ENCODE data around the gene FBXO38. TPM values are rescaled to one million over a fixed set of nuclear protein-coding genes. Genes with fewer than 3 reads are reported as not detected.

Gene FBXO38
- total and polyA plus RNA-seq, 2 of the 13 experiments (the other 11 are each of a cell fraction or from before 2014, with no cell fraction given): 24.8 to 35.9 TPM

- intact Hi-C loops (cut with micrococcal nuclease; ENCODE audit: unreplicated experiment): no loop called here
- no peaks in the 10 kb centered on the region for H3K27me3 ChIP-seq (ENCODE audit: control insufficient read depth in 1 of 2, insufficient read depth in 2 of 2, low read length in 2 of 2)
- FAIRE-seq (no peak), DNase-seq (ENCODE audit: low spot score) (no peak), ATAC-seq (no peak)
- no peak overlapping the region for H2AFZ ChIP-seq (ENCODE audit: low read length)
- no peaks in the 10 kb centered on the region for H3K9me3 ChIP-seq (ENCODE audit: low read length)
- no peaks in the 10 kb centered on the region for H4K20me1 ChIP-seq (ENCODE audit: insufficient read depth, low read length)
- no peaks in the 10 kb centered on the region for H3K4me1 ChIP-seq (ENCODE audit: insufficient read depth, low read length)
- ChIA-PET CTCF (ENCODE audit: low intra/inter-chr PET ratio, low total read pairs) (no interaction called here), POLR2A (no interaction called here)
- no peak overlapping the region for H3K4me3 ChIP-seq (replicated peaks in 1 of 3; ENCODE audit: insufficient read depth in 1 of 3, low read depth in 2 of 3, low read length in 3 of 3)
- no peak overlapping the region for H3K4me2 ChIP-seq (ENCODE audit: low read depth, low read length)
- H3K79me2 ChIP-seq (ENCODE audit: insufficient read depth, low read length): no peaks in the 10 kb centered on the region
- H3K9ac ChIP-seq (ENCODE audit: insufficient read depth, low read depth, low read length): no peak overlapping the region
- TF ChIP-seq ZNF251 (CRISPR knock-in tag; IDR thresholded peaks at IDR 0.05) (no peak), ZNF431 (CRISPR knock-in tag; IDR thresholded peaks at IDR 0.05; ENCODE audit: borderline replicate concordance, low read depth) (no peak), ZBTB25 (CRISPR knock-in tag; IDR thresholded peaks at IDR 0.05) (no peak), CEBPB (IDR thresholded peaks at IDR 0.05; ENCODE audit: borderline replicate concordance, low read depth, low read length) (peak; percentile 56), NCOR1 (IDR thresholded peaks at IDR 0.05; ENCODE audit: borderline replicate concordance, low read length) (no peak), ZNF317 (CRISPR knock-in tag; IDR thresholded peaks at IDR 0.05) (no peak), NR2F1 (CRISPR knock-in tag; IDR thresholded peaks at IDR 0.05) (no peak), ATF1 (CRISPR knock-in tag; IDR thresholded peaks at IDR 0.05) (no peak)
- 23% methylated on average over 4 of the region's 4 CpGs for WGBS (ENCODE audit: low lambda C conversion rate)
- no TSS peak for BruUV-seq (replicated peaks)
- in situ Hi-C loops (cut with HindIII; ENCODE audit: extremely low pct_ligation_motif_present, low pct_unique_long_range_greater_than_20kb): no loop called here
- no peaks in the 10 kb centered on the region for H3K36me3 ChIP-seq (replicated peaks in 1 of 2; ENCODE audit: control insufficient read depth in 1 of 2, insufficient read depth in 2 of 2, low read length in 2 of 2)
- no peak overlapping the region for H3K27ac ChIP-seq (ENCODE audit: extremely low read length, insufficient read depth, low read length)
These were observed 81.8 kb downstream of the FBXO38 start for GRCh38 chr5:148465381-148466235.

Measured in HepG2 (cell line).